SJSA1 (cell line): Measurements from ENCODE around the gene HHATL. TPM values are rescaled to one million over a fixed set of nuclear protein-coding genes. Genes with fewer than 3 reads are reported as not detected.

Experiments used
- DNase-seq, 2 experiments: peaks; one replicate each; pipeline ENCODE4 v3.0.0-alpha.2; 2015 to 2020; ENCODE audit warnings: low spot score in 2 of 2, low read depth in 1 of 2
- H3K27ac ChIP-seq: fragments of 250-450 bp; sonication (Bioruptor Pico); 2 replicates; pipeline ENCODE4 v1.5.1; 2020; ENCODE audit warnings: mild to moderate bottlenecking, moderate library complexity
- H3K27me3 ChIP-seq: fragments of 250-450 bp; sonication (Bioruptor Pico); replicated peaks from 2 replicates; pipeline ENCODE4 v1.5.1; 2020; ENCODE audit warnings: mild to moderate bottlenecking, moderate library complexity
- H3K36me3 ChIP-seq: fragments of 250-450 bp; sonication (Bioruptor Pico); 2 replicates; pipeline ENCODE4 v1.5.1; 2020; ENCODE audit warnings: mild to moderate bottlenecking
- H3K4me1 ChIP-seq: fragments of 250-450 bp; sonication (Bioruptor Pico); replicated peaks from 2 replicates; pipeline ENCODE4 v1.6.1; 2021; ENCODE audit warnings: mild to moderate bottlenecking
- H3K4me3 ChIP-seq: fragments of 250-450 bp; sonication (Bioruptor Pico); 2 replicates; pipeline ENCODE4 v1.5.1; 2020; ENCODE audit warnings: mild to moderate bottlenecking
- H3K9me3 ChIP-seq: fragments of 250-450 bp; sonication (Bioruptor Pico); replicated peaks from 2 replicates; pipeline ENCODE4 v1.5.1; 2020; ENCODE audit warnings: mild to moderate bottlenecking
- total RNA-seq: library from RNA; depleted of rRNA; stranded (reverse); fragments of >200 nt; shearing (Covaris generic); gene quantifications from 2 replicates; pipeline ENCODE4 v1.2.3, GENCODE V29; 2014

HHATL gene
- total RNA-seq, 1 experiment from 2014 or later: not detected

DNA sequence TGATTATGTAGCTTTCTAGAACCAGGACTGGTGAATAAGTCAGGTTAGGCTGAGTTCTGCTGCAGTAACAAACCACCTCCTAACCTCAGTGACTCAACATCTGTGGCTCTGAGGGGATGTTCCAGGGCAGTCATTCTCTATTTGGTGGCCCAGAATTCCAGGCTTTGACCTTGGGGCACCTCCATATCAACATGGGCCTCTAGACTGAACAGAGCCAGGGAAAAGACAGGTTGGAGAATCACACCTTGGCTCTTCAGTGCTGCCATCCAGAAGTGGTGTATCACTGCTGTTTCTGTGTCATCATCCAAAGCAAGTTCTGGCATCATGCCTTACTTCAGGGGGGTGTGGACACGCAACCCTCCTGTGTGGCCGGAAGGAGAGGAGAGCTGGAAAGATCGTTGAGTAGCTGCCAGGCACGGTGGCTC, 33.8 kb downstream of the HHATL start:
- Histone ChIP-seq H3K4me1 (no peaks in the 10 kb centered on the region), H3K27ac (no peak overlapping the region), H3K36me3 (no peaks in the 10 kb centered on the region), H3K4me3 (no peak overlapping the region), H3K27me3 (no peaks in the 10 kb centered on the region), H3K9me3 (no peaks in the 10 kb centered on the region)
- no peak for DNase-seq

DNA sequence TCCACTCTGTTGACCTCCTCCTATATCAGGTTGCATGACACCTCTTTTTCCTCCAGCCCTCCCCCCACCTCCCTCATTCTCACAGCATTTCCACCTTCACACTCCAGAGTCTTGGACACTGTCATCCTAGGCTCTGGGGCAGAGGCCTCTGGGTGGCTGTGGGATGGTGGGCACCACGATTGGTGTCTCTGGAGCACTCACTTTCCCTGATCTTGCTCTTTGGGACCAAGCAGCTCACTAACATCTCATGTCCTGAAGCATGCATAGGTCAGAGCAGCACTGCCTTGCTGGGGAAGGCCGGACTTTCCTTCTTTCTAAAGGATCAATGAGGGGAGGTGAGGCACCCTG, 34.2 kb downstream of the HHATL start:
- no peaks in the 10 kb centered on the region for H3K36me3 ChIP-seq
- H3K27me3 ChIP-seq: no peaks in the 10 kb centered on the region
- H3K27ac ChIP-seq: no peak overlapping the region
- H3K9me3 ChIP-seq: no peaks in the 10 kb centered on the region
- no peak for DNase-seq
- H3K4me1 ChIP-seq: no peaks in the 10 kb centered on the region
- no peak overlapping the region for H3K4me3 ChIP-seq

DNA sequence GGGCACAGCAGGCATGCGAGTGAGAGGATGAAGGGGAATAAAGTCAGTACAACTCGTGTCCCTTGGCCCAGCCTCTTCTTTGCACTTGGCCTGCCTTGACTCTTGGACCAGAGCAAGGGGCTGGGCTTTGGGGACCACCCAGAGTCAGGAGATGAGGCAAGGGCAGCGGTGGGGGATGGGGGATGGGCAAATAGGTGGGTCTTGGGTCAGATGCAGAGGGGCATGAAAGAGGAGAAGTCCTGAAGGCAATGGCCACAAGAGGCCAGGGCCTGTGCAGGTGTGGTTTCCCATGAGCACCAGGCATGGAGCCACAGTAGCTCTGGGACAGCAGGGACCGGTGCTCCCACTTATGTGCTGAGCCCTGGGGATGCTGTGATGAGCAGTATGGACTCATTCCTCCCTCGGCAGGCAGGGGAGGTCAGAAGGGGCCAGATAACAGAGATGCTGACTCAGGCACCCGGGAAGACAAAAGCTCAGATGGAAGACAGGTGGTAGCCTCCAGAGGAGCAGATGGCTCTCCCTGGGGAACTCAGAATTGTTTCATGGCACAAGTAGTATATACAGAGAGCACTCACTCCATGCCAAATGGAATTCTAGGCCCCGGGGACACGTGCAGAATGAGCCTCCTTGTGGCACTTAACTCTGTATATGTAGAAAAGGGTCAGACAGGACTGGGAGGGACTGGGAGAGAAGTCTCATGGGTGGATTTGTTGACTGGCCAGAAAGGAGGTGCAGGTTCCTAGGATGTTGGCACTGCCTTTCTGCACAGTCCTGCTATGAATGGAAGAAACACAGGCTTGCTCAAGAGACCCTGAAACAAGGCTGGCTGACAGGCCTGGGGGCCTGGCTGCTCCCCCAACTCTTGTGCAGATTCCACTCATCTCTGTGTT, 34.8 kb downstream of the HHATL start:
- H3K9me3 ChIP-seq: no peaks in the 10 kb centered on the region
- DNase-seq: no peak
- H3K36me3 ChIP-seq: no peaks in the 10 kb centered on the region
- no peaks in the 10 kb centered on the region for H3K27me3 ChIP-seq
- H3K27ac ChIP-seq: no peak overlapping the region
- no peaks in the 10 kb centered on the region for H3K4me1 ChIP-seq
- H3K4me3 ChIP-seq: no peak overlapping the region

DNA sequence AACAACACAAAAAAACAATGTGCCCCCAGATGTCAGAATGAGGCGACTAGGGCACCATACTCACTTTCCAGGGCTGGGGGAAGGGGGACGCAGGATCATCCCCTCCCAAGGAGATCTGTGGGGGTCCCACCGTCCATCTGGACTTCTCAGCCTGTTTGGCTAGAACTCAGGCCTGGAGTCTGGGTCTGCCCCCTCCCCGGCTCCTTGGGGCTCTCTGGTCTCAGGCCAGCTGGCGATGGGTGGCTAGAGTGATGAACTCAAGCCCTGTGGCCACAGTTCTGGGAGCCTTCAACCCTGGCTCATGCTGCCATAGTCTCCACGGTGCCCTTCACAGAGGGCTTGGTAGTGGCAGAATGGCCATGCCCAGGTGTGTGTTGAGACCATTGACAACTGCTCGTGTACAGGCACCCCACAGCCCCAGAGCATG, 35.5 kb downstream of the HHATL start:
- Histone ChIP-seq H3K4me1 (no peaks in the 10 kb centered on the region), H3K36me3 (no peaks in the 10 kb centered on the region), H3K9me3 (no peaks in the 10 kb centered on the region), H3K27me3 (no peaks in the 10 kb centered on the region), H3K4me3 (no peak overlapping the region), H3K27ac (no peak overlapping the region)
- DNase-seq: no peak

DNA sequence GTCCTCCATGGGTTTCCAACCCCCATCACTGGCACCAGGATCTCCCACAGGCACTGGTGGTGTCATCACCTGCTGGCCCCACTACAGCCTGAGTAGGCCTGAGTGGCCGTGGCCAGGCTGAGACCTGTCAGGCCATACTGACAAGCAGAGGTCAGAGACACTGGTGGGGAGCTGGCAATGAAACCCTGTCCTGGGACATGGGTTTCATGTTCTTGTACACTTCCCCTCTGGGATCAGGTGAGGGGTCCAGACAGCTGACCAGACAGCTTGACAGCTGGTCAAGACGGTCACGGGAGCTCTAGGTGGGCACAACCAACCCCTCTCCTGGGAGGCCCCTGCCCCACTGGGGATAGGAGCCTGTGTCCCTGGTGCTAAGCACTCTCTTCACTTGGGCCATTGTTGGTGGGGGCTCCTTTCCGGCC, 36.0 kb downstream of the HHATL start:
- no peak for DNase-seq
- Histone ChIP-seq H3K27me3 (no peaks in the 10 kb centered on the region), H3K4me1 (no peaks in the 10 kb centered on the region), H3K9me3 (no peaks in the 10 kb centered on the region), H3K4me3 (no peak overlapping the region), H3K36me3 (no peaks in the 10 kb centered on the region), H3K27ac (no peak overlapping the region)

DNA sequence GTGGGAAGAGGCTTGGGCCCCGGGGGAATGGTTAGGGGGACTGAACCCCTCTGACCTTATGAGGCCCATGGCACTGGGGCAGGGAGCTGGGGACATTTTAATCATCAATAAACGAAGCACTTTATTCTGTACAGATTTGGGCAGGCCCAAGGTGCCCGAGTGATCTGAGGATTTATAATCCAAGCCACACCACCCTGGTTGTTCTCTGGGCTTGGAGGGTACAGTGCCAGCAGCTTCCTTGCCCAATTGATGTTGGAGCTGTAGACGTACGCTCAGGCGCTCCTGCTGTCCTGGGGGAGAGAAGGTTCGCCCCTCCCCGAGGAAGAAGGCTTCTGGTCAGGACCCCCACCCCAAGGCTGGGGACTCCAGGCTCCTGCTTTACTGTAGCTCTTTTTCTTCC, 36.6 kb downstream of the HHATL start:
- Histone ChIP-seq H3K27ac (no peak overlapping the region), H3K27me3 (no peaks in the 10 kb centered on the region), H3K4me3 (no peak overlapping the region), H3K36me3 (no peaks in the 10 kb centered on the region), H3K9me3 (no peaks in the 10 kb centered on the region), H3K4me1 (no peaks in the 10 kb centered on the region)
- no peak for DNase-seq

DNA sequence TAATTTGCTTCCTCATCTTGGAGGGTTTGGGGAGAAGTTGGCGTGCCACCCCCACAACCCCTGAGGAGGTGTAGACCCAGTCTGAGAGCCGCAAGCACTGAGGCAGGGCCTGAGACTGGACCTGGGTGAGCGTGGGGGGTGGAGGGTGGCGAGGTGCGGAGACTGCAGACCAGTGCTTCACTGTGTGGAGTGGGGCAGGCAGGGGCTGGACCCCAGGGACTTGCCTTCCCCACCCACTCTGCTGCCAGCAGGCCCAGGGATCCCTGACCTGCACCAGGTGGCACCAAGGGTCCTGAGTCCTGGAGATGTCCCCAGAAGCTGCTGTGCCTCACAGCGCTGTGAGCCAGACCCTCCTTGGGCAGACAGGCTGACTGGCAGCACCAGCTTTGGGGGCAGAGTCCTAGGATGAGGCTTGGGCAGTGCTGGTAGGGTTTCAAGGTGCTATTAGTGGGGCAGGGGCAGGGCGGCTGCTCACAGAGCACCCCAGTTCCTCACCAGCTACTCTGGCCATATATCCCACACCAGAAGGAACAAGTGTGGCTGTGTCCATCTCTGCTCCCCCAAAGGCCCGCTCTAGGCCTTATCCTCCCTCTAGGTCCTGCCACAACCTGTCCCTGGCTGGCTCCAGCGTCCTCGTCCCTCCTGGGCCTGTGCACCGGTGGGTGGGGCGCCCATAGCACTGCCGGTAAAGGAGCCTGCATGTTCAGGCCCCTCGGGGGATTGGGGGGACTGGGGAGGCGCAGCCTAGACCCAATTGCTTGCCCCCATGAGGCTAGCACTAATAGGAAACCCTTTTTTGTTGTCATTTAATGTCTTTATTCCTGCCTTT, 37.3 kb downstream of the HHATL start:
- Histone ChIP-seq H3K27me3 (no peaks in the 10 kb centered on the region), H3K36me3 (no peaks in the 10 kb centered on the region), H3K4me3 (no peak overlapping the region), H3K4me1 (no peaks in the 10 kb centered on the region), H3K9me3 (no peaks in the 10 kb centered on the region), H3K27ac (no peak overlapping the region)
- no peak for DNase-seq

DNA sequence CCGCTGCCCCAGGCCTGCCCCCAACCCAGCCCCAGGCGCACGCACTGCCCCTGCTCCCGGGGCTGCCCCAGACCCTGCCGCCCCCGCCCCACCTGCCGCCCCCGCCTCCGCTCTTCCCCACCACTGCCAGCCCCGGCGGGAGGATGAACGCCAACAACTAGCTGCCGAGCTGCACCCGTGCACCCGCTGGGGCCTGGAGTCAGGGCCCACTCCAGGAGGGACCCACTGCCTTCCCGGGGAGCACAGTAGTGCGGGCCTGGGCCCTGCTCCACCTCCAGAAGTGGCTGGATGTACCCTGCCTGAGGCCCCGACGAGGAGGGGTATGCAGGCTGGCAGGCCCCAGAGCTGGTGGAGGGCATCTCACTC, 38.2 kb downstream of the HHATL start:
- H3K9me3 ChIP-seq: no peaks in the 10 kb centered on the region

DNA sequence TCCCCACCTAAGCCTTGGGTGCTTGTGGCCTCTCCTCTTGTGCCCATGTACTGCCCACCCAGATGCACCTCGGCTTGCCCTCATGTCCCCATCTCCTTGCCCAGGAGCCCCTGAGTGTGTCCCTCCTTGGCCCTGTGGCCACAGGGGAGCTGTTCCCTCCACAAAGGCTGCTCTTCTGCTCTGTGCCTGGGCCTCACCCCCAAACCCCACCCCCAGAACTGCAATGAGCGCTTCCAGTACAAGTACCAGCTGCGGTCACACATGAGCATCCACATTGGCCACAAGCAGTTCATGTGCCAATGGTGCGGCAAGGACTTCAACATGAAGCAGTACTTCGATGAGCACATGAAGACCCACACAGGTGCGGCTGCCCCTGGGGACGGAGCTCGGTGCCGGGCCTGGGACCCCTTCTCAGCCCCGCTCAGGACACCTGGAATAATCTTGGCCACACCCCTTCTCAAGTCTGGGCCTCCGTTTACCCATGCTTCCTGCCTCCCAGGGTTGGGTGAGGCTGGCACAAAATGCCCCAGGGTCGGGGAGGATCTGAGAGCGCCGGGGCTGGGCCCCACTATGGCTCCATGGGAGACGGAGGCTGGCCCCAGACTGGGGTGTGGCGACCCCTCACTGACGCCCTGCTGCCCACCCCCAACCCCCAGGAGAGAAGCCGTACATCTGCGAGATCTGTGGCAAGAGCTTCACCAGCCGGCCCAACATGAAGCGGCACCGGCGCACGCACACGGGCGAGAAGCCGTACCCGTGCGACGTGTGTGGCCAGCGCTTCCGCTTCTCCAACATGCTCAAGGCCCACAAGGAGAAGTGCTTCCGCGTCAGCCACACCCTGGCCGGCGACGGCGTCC, 38.8 kb downstream of the HHATL start:
- Histone ChIP-seq H3K27ac (no peak overlapping the region), H3K27me3 (no peaks in the 10 kb centered on the region), H3K36me3 (peaks cover 2% of the 10 kb centered on the region; the same call in 1 of the 2 replicates), H3K4me1 (no peaks in the 10 kb centered on the region), H3K9me3 (no peaks in the 10 kb centered on the region), H3K4me3 (no peak overlapping the region)
- no peak for DNase-seq

More for the DNA sequence above, 38.2 kb downstream of the HHATL start:
- Histone ChIP-seq H3K27ac (no peak overlapping the region), H3K4me3 (no peak overlapping the region), H3K36me3 (no peaks in the 10 kb centered on the region; the same call in 1 of the 2 replicates), H3K4me1 (no peaks in the 10 kb centered on the region), H3K27me3 (no peaks in the 10 kb centered on the region)
- DNase-seq: no peak

DNA sequence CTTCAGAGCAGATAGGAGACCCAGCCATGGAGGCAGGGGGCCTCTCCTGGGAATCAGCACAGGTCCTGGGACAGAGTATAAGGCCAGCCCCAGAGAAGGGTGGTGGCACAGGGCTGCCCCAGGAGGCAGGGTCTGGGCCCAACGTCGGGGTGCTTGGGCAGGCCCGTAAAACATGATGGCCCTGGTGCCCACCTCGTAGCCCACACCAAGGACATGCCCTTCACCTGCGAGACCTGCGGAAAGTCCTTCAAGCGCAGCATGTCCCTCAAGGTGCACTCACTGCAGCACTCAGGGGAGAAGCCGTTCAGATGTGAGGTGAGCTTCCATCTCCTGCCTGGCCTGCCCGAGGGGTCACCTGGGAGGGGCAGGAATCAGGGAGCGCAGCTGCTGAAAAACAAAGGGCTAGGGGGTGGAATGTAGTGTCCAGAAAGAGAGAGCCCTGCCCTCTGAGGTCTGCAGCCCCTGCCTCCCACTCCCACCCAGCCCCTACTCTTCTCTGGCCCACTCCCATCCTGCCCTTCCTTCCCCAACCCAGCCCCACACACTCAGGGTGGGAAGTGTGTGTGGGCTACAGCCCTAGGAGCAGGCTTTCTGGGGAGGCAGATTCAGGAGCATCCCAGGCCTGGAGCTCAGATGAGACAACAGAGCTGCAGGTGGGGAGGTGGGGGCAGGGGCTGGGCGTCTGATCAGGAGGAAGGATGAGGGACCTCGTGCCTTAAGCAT, 39.6 kb downstream of the HHATL start:
- Histone ChIP-seq H3K27ac (no peak overlapping the region), H3K27me3 (no peaks in the 10 kb centered on the region), H3K9me3 (no peaks in the 10 kb centered on the region), H3K36me3 (peaks cover 8% of the 10 kb centered on the region; the same call in 1 of the 2 replicates), H3K4me1 (no peaks in the 10 kb centered on the region), H3K4me3 (no peak overlapping the region)
- no peak for DNase-seq

DNA sequence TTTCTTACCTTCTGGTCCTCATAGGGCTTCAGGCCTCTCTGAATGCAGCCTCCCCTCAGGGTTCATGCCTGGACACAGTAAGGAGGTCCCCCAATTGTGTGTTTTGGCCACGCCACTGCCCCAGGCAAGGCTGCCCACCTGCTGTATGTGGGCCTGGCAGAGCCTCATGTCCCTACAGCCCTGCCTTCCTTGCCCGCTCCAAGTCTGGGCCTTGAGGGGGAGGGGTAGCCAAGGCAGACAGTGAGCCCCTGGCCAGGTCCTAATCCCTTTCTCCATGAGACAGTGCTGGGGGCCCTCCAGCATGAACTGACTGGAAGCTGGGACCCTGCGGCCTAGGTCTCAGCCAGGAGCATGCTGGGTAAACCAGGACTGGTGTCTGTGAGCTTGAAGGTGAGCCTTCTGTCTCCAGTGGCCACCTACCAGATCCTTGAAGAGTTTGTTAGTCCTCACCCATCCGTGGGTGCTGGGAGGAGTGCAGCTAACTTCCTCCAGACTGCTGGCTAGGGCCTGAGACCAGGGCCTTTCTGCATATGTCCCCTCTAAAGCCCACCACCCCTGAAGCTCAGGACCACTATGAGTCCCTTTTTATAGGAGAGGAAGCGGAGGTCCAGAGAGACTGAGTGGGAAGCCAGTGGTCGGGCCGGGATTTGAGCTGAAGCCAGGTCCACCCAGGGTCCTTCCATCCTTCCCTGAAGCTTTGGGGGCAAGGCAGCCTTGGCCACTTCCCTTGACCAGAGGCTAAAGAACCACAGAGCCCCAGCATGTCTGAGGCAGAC, 40.4 kb downstream of the HHATL start:
- Histone ChIP-seq H3K9me3 (no peaks in the 10 kb centered on the region), H3K4me1 (no peaks in the 10 kb centered on the region), H3K36me3 (peaks cover 8% of the 10 kb centered on the region; the same call in 1 of the 2 replicates), H3K4me3 (no peak overlapping the region), H3K27me3 (no peaks in the 10 kb centered on the region), H3K27ac (no peak overlapping the region)
- no peak for DNase-seq

DNA sequence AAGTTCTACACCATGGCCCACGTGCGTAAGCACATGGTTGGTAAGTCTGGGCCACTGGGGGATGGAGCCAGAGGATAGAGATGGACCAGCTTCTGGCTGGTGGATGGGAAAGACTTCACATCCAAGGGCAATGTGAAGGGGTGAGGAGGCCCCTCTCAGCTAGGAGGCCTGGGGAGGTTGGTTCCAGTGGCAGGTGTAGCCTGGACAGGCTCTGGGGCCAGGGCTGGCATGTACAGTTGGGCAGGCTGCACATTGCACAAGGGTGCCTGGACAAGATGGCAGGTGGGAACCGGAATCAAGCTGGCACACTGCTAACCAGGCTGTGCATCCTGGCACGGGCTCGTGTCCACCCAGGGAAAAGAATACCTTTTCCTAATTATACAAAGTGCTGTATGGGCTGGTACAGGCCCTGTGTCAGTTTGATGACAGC, 41.0 kb downstream of the HHATL start:
- Histone ChIP-seq H3K27me3 (no peaks in the 10 kb centered on the region), H3K9me3 (no peaks in the 10 kb centered on the region), H3K36me3 (peaks cover 8% of the 10 kb centered on the region; the same call in 1 of the 2 replicates), H3K4me3 (no peak overlapping the region), H3K27ac (no peak overlapping the region), H3K4me1 (no peaks in the 10 kb centered on the region)
- DNase-seq: no peak
